HepG2 (cell line): Measurements from ENCODE around the gene SLC1A5. TPM values are rescaled to one million over a fixed set of nuclear protein-coding genes. Genes with fewer than 3 reads are reported as not detected.
A peak's percentile ranks its signal among the peaks of the same experiment; 100 is the strongest.

Experiments used
- AHR ChIP-seq: IDR thresholded peaks from 2 replicates; pipeline ENCODE4 v1.6.1; 2018; ENCODE audit warnings: missing genetic modification reagents, missing compliant biosample characterization
- BORCS8-MEF2B ChIP-seq: sonication (generic); formaldehyde crosslinking; IDR thresholded peaks from 2 replicates; pipeline ENCODE4 v1.8.0; 2022; ENCODE audit warnings: mild to moderate bottlenecking, missing genetic modification reagents
- FOXA3 ChIP-seq: IDR thresholded peaks from 2 replicates; pipeline ENCODE4 v1.6.1; 2016; ENCODE audit warnings: missing genetic modification reagents, missing compliant biosample characterization
- HOXA3 ChIP-seq: sonication (generic); formaldehyde crosslinking; IDR thresholded peaks from 2 replicates; pipeline ENCODE4 v1.5.0; 2020; ENCODE audit warnings: missing genetic modification reagents
- PBX3 ChIP-seq: sonication (generic); formaldehyde crosslinking; IDR thresholded peaks from 2 replicates; pipeline ENCODE4 v1.8.1; 2023; ENCODE audit warnings: missing genetic modification reagents, inconsistent platforms, borderline replicate concordance
- YY1 ChIP-seq: IDR thresholded peaks from 2 replicates; pipeline ENCODE4 v1.6.1; 2011; ENCODE audit warnings: low read length, low read depth, moderate library complexity, mild to moderate bottlenecking; ENCODE audit not compliant: insufficient read depth, insufficient replicate concordance
- ZHX2 ChIP-seq, 2 experiments: sonication (generic) in 1 of 2; formaldehyde crosslinking in 1 of 2; IDR thresholded peaks; 2 replicates each; pipeline versions ENCODE4 v1.6.1 to v1.9.0; 2014 to 2022; ENCODE audit warnings: antibody characterized with exemption in 1 of 2, borderline replicate concordance in 1 of 2, inconsistent platforms in 1 of 2, low read depth in 1 of 2, missing genetic modification reagents in 1 of 2
- ZNF33B ChIP-seq: sonication (generic); formaldehyde crosslinking; IDR thresholded peaks from 2 replicates; pipeline ENCODE4 v1.5.1; 2020; ENCODE audit warnings: mild to moderate bottlenecking, missing genetic modification reagents
- ZNF580 ChIP-seq: IDR thresholded peaks from 2 replicates; pipeline ENCODE4 v1.6.1; 2016; ENCODE audit warnings: low read depth, borderline replicate concordance
- ZNF687 ChIP-seq: sonication (generic); formaldehyde crosslinking; IDR thresholded peaks from 2 replicates; pipeline ENCODE4 v1.5.1; 2020; ENCODE audit warnings: mild to moderate bottlenecking, missing genetic modification reagents, moderate library complexity
- ZNF773 ChIP-seq: sonication (generic); formaldehyde crosslinking; IDR thresholded peaks from 2 replicates; pipeline ENCODE4 v1.4.0; 2020; ENCODE audit warnings: missing genetic modification reagents, borderline replicate concordance
- polyA plus RNA-seq, 8 experiments: library from polyadenylated mRNA; depleted of rRNA in 3 of 8; stranded (reverse) in 7 of 8; unstranded in 1 of 8; fragments of >200 nt; fragmentation: Illumina TruSeq in 4 of 8; extraction: Trizol in 4 of 8; gene quantifications; 2 replicates each; pipeline versions ENCODE4 v1.2.1 to v1.2.3, GENCODE V29; 2011 to 2016; ENCODE audit warnings: low read depth in 4 of 8, missing spikeins in 1 of 8, mixed read lengths in 1 of 8; ENCODE audit not compliant: insufficient read depth in 1 of 8
- total RNA-seq, 5 experiments: library from RNA; depleted of rRNA; stranded (reverse); fragments of >200 nt; fragmentation: Illumina TruSeq; extraction: Trizol; gene quantifications; 2 replicates each; pipeline ENCODE4 v1.2.3, GENCODE V29; 2016; ENCODE audit warnings: low read depth in 1 of 5

Gene SLC1A5
- total and polyA plus RNA-seq, 2 of the 13 experiments (the other 11 are each of a cell fraction or from before 2014, with no cell fraction given) = 120 to 159 TPM

GRCh38 chr19:46764817-46765291 lies 23.5 kb downstream of the SLC1A5 start (continued):
- peak; percentile 55; the same call in 1 of the 2 replicates for TF ChIP-seq ZNF687 (CRISPR knock-in tag)
- peak; percentile 52; the same call in 1 of the 2 replicates for TF ChIP-seq ZNF580 (CRISPR knock-in tag)
- TF ChIP-seq PBX3 (CRISPR knock-in tag) = no peak
- peak; percentile 55 for TF ChIP-seq YY1
- 0 out of 2 replicates have a peak, but pooled peaks have one; percentile 45 for TF ChIP-seq BORCS8-MEF2B (CRISPR knock-in tag)
- no peak for TF ChIP-seq AHR (CRISPR knock-in tag)
- TF ChIP-seq FOXA3 (CRISPR knock-in tag) = peak; percentile 46; the same call in 1 of the 2 replicates
- TF ChIP-seq ZNF33B = peak; percentile 43; the same call in 1 of the 2 replicates
- TF ChIP-seq ZNF773 (CRISPR knock-in tag) = no peak
- 0 out of 2 replicates have a peak, but pooled peaks have one; percentile 12 for TF ChIP-seq ZHX2 (IDR thresholded peaks at IDR 0.05; ENCODE audit: low read depth)
- no peak for TF ChIP-seq ZHX2 (CRISPR knock-in tag; IDR thresholded peaks at IDR 0.05; ENCODE audit: borderline replicate concordance)
- TF ChIP-seq HOXA3 (CRISPR knock-in tag) = peak; percentile 54; the same call in 1 of the 2 replicates
